Neural cell (in vitro differentiated cells): ENCODE measurements around the gene ZFP1.

Experiments
- EP300 ChIP-seq: fragments of 450-650 bp; conservative IDR thresholded peaks from 2 replicates; pipeline ENCODE4 v1.6.1; 2014; ENCODE audit warnings: antibody characterized with exemption, mild to moderate bottlenecking, moderate library complexity; ENCODE audit not compliant: poor library complexity, severe bottlenecking
- EZH2 ChIP-seq: fragments of 200-600, 300-800 bp; shearing (Covaris generic), sonication (generic); IDR thresholded peaks from 2 replicates; pipeline ENCODE4 v1.6.1; 2014; ENCODE audit warnings: antibody characterized with exemption, low read length, borderline replicate concordance, mild to moderate bottlenecking; ENCODE audit not compliant: insufficient read depth, poor library complexity, severe bottlenecking
- POLR2AphosphoS5 ChIP-seq: IDR thresholded peaks from 2 replicates; pipeline ENCODE4 v1.6.1; 2012
- TAF1 ChIP-seq: IDR thresholded peaks from 2 replicates; pipeline ENCODE4 v1.6.1; 2012; ENCODE audit warnings: low read depth
- TF ChIP-seq, protein P1 (sequence below): IDR thresholded peaks from 2 replicates; pipeline ENCODE4 v1.6.1; 2012; ENCODE audit warnings: borderline replicate concordance
- TF ChIP-seq, protein P2 (sequence below): fragments of 450-650 bp; IDR thresholded peaks from 2 replicates; pipeline ENCODE4 v1.5.1; 2014; ENCODE audit warnings: antibody characterized with exemption, mild to moderate bottlenecking, moderate library complexity; ENCODE audit not compliant: poor library complexity, severe bottlenecking

- no peak for TF ChIP-seq EP300
- TF ChIP-seq, protein P1, sequence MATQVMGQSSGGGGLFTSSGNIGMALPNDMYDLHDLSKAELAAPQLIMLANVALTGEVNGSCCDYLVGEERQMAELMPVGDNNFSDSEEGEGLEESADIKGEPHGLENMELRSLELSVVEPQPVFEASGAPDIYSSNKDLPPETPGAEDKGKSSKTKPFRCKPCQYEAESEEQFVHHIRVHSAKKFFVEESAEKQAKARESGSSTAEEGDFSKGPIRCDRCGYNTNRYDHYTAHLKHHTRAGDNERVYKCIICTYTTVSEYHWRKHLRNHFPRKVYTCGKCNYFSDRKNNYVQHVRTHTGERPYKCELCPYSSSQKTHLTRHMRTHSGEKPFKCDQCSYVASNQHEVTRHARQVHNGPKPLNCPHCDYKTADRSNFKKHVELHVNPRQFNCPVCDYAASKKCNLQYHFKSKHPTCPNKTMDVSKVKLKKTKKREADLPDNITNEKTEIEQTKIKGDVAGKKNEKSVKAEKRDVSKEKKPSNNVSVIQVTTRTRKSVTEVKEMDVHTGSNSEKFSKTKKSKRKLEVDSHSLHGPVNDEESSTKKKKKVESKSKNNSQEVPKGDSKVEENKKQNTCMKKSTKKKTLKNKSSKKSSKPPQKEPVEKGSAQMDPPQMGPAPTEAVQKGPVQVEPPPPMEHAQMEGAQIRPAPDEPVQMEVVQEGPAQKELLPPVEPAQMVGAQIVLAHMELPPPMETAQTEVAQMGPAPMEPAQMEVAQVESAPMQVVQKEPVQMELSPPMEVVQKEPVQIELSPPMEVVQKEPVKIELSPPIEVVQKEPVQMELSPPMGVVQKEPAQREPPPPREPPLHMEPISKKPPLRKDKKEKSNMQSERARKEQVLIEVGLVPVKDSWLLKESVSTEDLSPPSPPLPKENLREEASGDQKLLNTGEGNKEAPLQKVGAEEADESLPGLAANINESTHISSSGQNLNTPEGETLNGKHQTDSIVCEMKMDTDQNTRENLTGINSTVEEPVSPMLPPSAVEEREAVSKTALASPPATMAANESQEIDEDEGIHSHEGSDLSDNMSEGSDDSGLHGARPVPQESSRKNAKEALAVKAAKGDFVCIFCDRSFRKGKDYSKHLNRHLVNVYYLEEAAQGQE = no peak
- TF ChIP-seq, protein P2, sequence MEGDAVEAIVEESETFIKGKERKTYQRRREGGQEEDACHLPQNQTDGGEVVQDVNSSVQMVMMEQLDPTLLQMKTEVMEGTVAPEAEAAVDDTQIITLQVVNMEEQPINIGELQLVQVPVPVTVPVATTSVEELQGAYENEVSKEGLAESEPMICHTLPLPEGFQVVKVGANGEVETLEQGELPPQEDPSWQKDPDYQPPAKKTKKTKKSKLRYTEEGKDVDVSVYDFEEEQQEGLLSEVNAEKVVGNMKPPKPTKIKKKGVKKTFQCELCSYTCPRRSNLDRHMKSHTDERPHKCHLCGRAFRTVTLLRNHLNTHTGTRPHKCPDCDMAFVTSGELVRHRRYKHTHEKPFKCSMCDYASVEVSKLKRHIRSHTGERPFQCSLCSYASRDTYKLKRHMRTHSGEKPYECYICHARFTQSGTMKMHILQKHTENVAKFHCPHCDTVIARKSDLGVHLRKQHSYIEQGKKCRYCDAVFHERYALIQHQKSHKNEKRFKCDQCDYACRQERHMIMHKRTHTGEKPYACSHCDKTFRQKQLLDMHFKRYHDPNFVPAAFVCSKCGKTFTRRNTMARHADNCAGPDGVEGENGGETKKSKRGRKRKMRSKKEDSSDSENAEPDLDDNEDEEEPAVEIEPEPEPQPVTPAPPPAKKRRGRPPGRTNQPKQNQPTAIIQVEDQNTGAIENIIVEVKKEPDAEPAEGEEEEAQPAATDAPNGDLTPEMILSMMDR = no peak
- TF ChIP-seq EZH2 = no peak
- no peak for TF ChIP-seq POLR2AphosphoS5
- no peak for TF ChIP-seq TAF1
Measured at GRCh38 chr16:75152635-75153034, 4.3 kb downstream of the ZFP1 start.
